OCI-LY3 (cell line): Measurements from ENCODE around the gene STK38L.

Experiments used
- H2AFZ ChIP-seq: fragments of 200-600, 300-600 bp; shearing (Covaris generic); 2 replicates; pipeline ENCODE4 v1.6.0; 2014; ENCODE audit warnings: antibody characterized with exemption, low read depth, low read length
- H3K27ac ChIP-seq: fragments of 200-600, 300-600 bp; sonication (generic); 2 replicates; pipeline ENCODE4 v1.5.1; 2014; ENCODE audit warnings: mild to moderate bottlenecking, low read length, moderate library complexity, mixed read lengths
- H3K27me3 ChIP-seq: fragments of 200-600, 300-600 bp; sonication (generic); 2 replicates; pipeline ENCODE4 v1.6.1; 2014; ENCODE audit warnings: low read depth, low read length, mixed read lengths
- H3K36me3 ChIP-seq: fragments of 200-600, 300-600 bp; sonication (generic); replicated peaks from 2 replicates; pipeline ENCODE3; 2014; ENCODE audit warnings: low read depth, low read length, mixed read lengths
- H3K4me1 ChIP-seq: fragments of 300-600, 200-600 bp; sonication (generic); 2 replicates; pipeline ENCODE4 v1.6.1; 2014; ENCODE audit warnings: low read length, mixed read lengths
- H3K4me2 ChIP-seq: fragments of 200-600, 300-600 bp; sonication (generic); 2 replicates; pipeline ENCODE4 v1.6.1; 2014; ENCODE audit warnings: low read length, mixed read lengths
- H3K4me3 ChIP-seq: fragments of 300-600, 200-600 bp; sonication (generic); 2 replicates; pipeline ENCODE4 v1.5.1; 2014; ENCODE audit warnings: antibody characterized with exemption, mild to moderate bottlenecking, low read length, moderate library complexity
- H3K79me2 ChIP-seq: fragments of 300-600, 200-600 bp; shearing (Covaris generic); 2 replicates; pipeline ENCODE4 v1.6.1; 2014; ENCODE audit warnings: mild to moderate bottlenecking, low read length, mixed read lengths
- H3K9ac ChIP-seq: fragments of 300-600, 200-600 bp; shearing (Covaris generic); 2 replicates; pipeline ENCODE4 v1.6.0; 2014; ENCODE audit warnings: mild to moderate bottlenecking, low read length, moderate library complexity
- H3K9me3 ChIP-seq: fragments of 200-600, 300-600 bp; shearing (Covaris generic); 2 replicates; pipeline ENCODE4 v1.6.1; 2014; ENCODE audit warnings: low read length, mixed read lengths; ENCODE audit not compliant: insufficient read depth
- H4K20me1 ChIP-seq: fragments of 200-600, 300-600 bp; sonication (generic); 2 replicates; pipeline ENCODE4 v1.6.1; 2016; ENCODE audit warnings: low read length, mixed read lengths; ENCODE audit not compliant: insufficient read depth
- CTCF ChIP-seq: fragments of 200-600, 300-600 bp; sonication (generic); IDR thresholded peaks from 2 replicates; pipeline ENCODE4 v1.5.1; 2014; ENCODE audit warnings: antibody characterized with exemption, low read length, low read depth
- EZH2phosphoT487 ChIP-seq: fragments of 200-600 bp; shearing (Covaris generic); IDR thresholded peaks from 2 replicates; pipeline ENCODE4 v1.6.1; 2018; ENCODE audit warnings: antibody characterized with exemption, mixed run types, low read depth

STK38L gene

GRCh38 chr12:27271206-27271605 is 27.1 kb downstream of the STK38L start:
- H3K4me3 ChIP-seq = no peak overlapping the region
- no peak overlapping the region for H3K27ac ChIP-seq
- no peak overlapping the region for H3K9ac ChIP-seq
- peaks cover 39% of the 10 kb centered on the region for H3K36me3 ChIP-seq
- no peaks in the 10 kb centered on the region for H3K9me3 ChIP-seq
- H2AFZ ChIP-seq = no peak overlapping the region
- H3K79me2 ChIP-seq = peaks cover 90% of the 10 kb centered on the region
- TF ChIP-seq CTCF (no peak), EZH2phosphoT487 (no peak)
- peaks cover 80% of the 10 kb centered on the region for H4K20me1 ChIP-seq
- peaks cover 13% of the 10 kb centered on the region; the same call in 1 of the 2 replicates for H3K4me1 ChIP-seq
- H3K4me2 ChIP-seq = no peak overlapping the region
- no peaks in the 10 kb centered on the region for H3K27me3 ChIP-seq

GRCh38 chr12:27272373-27273028 is 28.4 kb downstream of the STK38L start:
- Histone ChIP-seq H3K27ac (no peak overlapping the region), H3K27me3 (no peaks in the 10 kb centered on the region), H3K4me2 (no peak overlapping the region), H3K9me3 (no peaks in the 10 kb centered on the region), H3K4me3 (no peak overlapping the region), H3K9ac (no peak overlapping the region), H3K36me3 (peaks cover 34% of the 10 kb centered on the region), H2AFZ (no peak overlapping the region), H3K79me2 (peaks cover 90% of the 10 kb centered on the region), H3K4me1 (peaks cover 26% of the 10 kb centered on the region), H4K20me1 (peaks cover 82% of the 10 kb centered on the region)
- TF ChIP-seq EZH2phosphoT487 (no peak), CTCF (no peak)

- Histone ChIP-seq H3K4me2 (no peak overlapping the region), H2AFZ (no peak overlapping the region), H3K9me3 (no peaks in the 10 kb centered on the region), H3K36me3 (peaks cover 34% of the 10 kb centered on the region), H3K79me2 (peaks cover 90% of the 10 kb centered on the region), H3K27me3 (no peaks in the 10 kb centered on the region), H3K9ac (no peak overlapping the region), H3K4me1 (peaks cover 32% of the 10 kb centered on the region), H3K4me3 (no peak overlapping the region), H3K27ac (no peak overlapping the region), H4K20me1 (peaks cover 87% of the 10 kb centered on the region)
- no peak for TF ChIP-seq EZH2phosphoT487
These were observed 29.0 kb downstream of the STK38L start for GRCh38 chr12:27273114-27273513.

GRCh38 chr12:27274706-27275105 is 30.6 kb downstream of the STK38L start:
- Histone ChIP-seq H3K36me3 (peaks cover 43% of the 10 kb centered on the region), H3K4me1 (peaks cover 43% of the 10 kb centered on the region), H3K4me2 (no peak overlapping the region), H3K4me3 (no peak overlapping the region), H2AFZ (no peak overlapping the region), H3K27me3 (no peaks in the 10 kb centered on the region), H3K27ac (no peak overlapping the region), H3K9ac (no peak overlapping the region), H3K79me2 (peaks cover 100% of the 10 kb centered on the region), H3K9me3 (no peaks in the 10 kb centered on the region), H4K20me1 (peaks cover 98% of the 10 kb centered on the region)
- TF ChIP-seq EZH2phosphoT487 (no peak), CTCF (no peak)
